WTC11 (cell line): ENCODE results near the gene ADGRA1. TPM values are rescaled to one million over a fixed set of nuclear protein-coding genes. Genes with fewer than 3 reads are reported as not detected.

ENCODE experiments used
- ATAC-seq: fragments of 200-7000 bp; cut with Tn5 transposase; 2 replicates; pipeline ENCODE4 v1.10.0; 2021; ENCODE audit warnings: mild to moderate bottlenecking, moderate library complexity
- CTCF ChIA-PET: fragments of 300-600 bp; sonication (Branson Sonifier 250); formaldehyde crosslinking; loops from one replicate; lab custom pipeline; 2021; ENCODE audit warnings: antibody characterized with exemption; lab: Charles Lee
- POLR2A ChIA-PET: fragments of 350-600 bp; sonication (Branson Sonifier 250); formaldehyde crosslinking; loops from one replicate; lab custom pipeline; 2021; ENCODE audit warnings: antibody characterized with exemption; lab: Charles Lee
- DNase-seq: peaks from one replicate; pipeline ENCODE4 v3.0.0; 2021; ENCODE audit warnings: low spot score
- H3K27ac Mint-ChIP-seq: 2 replicates; pipeline ENCODE4 v1.8.0; 2021; ENCODE audit warnings: mixed read lengths
- H3K27me3 Mint-ChIP-seq: 2 replicates; pipeline ENCODE4 v1.8.0; 2021; ENCODE audit warnings: low read depth, mild to moderate bottlenecking, moderate library complexity, mixed read lengths
- H3K36me3 Mint-ChIP-seq: 2 replicates; pipeline ENCODE4 v1.8.0; 2021; ENCODE audit warnings: mixed read lengths
- H3K4me1 Mint-ChIP-seq: 2 replicates; pipeline ENCODE4 v1.8.0; 2022; ENCODE audit warnings: mixed read lengths
- H3K4me3 Mint-ChIP-seq: 2 replicates; pipeline ENCODE4 v1.8.0; 2021; ENCODE audit warnings: mild to moderate bottlenecking, moderate library complexity, mixed read lengths
- H3K9me3 Mint-ChIP-seq: 2 replicates; pipeline ENCODE4 v1.8.0; 2021; ENCODE audit warnings: mixed read lengths
- ELF4 ChIP-seq: sonication (generic); formaldehyde crosslinking; IDR thresholded peaks from 2 replicates; pipeline ENCODE4 v1.8.1; 2022; ENCODE audit warnings: low read depth, mild to moderate bottlenecking, moderate library complexity, missing genetic modification reagents
- JAZF1 ChIP-seq: fragments of 250-450 bp; sonication (Bioruptor Pico); IDR thresholded peaks from 2 replicates; pipeline ENCODE4 v1.9.0; 2021; ENCODE audit warnings: moderate library complexity, mild to moderate bottlenecking, inconsistent platforms
- NR1H2 ChIP-seq: sonication (generic); formaldehyde crosslinking; IDR thresholded peaks from 2 replicates; pipeline ENCODE4 v1.9.0; 2021; ENCODE audit warnings: mild to moderate bottlenecking, moderate library complexity, missing genetic modification reagents
- SOX15 ChIP-seq: fragments of 250-450 bp; sonication (Bioruptor Pico); IDR thresholded peaks from 2 replicates; pipeline ENCODE4 v1.9.0; 2021; ENCODE audit warnings: mild to moderate bottlenecking
- SP1 ChIP-seq: sonication (generic); formaldehyde crosslinking; conservative IDR thresholded peaks from 2 replicates; pipeline ENCODE4 v1.8.1; 2022; ENCODE audit warnings: missing genetic modification reagents
- TEAD4 ChIP-seq: sonication (generic); formaldehyde crosslinking; IDR thresholded peaks from 2 replicates; pipeline ENCODE4 v1.8.0; 2022; ENCODE audit warnings: mild to moderate bottlenecking, missing genetic modification reagents
- ZNF121 ChIP-seq: sonication (generic); formaldehyde crosslinking; IDR thresholded peaks from 2 replicates; pipeline ENCODE4 v1.8.0; 2023; ENCODE audit warnings: missing genetic modification reagents
- ZNF416 ChIP-seq: fragments of 250-450 bp; sonication (Bioruptor Pico); IDR thresholded peaks from 2 replicates; pipeline ENCODE4 v1.9.0; 2021; ENCODE audit warnings: mild to moderate bottlenecking, inconsistent platforms
- total RNA-seq: library from RNA; stranded (reverse); gene quantifications from 3 replicates; pipeline ENCODE4 v1.2.3, GENCODE V29; 2021
- TF ChIP-seq, protein P1 (sequence below): fragments of 250-450 bp; sonication (Bioruptor Pico); IDR thresholded peaks from 2 replicates; pipeline ENCODE4 v1.9.0; 2021; ENCODE audit warnings: mild to moderate bottlenecking
- TF ChIP-seq, protein P2 (sequence below): sonication (generic); formaldehyde crosslinking; IDR thresholded peaks from 2 replicates; pipeline ENCODE4 v1.8.1; 2023; ENCODE audit warnings: mild to moderate bottlenecking, moderate library complexity, missing genetic modification reagents
- TF ChIP-seq, protein P3 (sequence below): sonication (generic); formaldehyde crosslinking; IDR thresholded peaks from 2 replicates; pipeline ENCODE4 v1.8.0; 2023; ENCODE audit warnings: mild to moderate bottlenecking, missing genetic modification reagents
- TF ChIP-seq, protein P4 (sequence below): sonication (generic); formaldehyde crosslinking; IDR thresholded peaks from 2 replicates; pipeline ENCODE4 v1.8.1; 2023; ENCODE audit warnings: mild to moderate bottlenecking, missing genetic modification reagents, borderline replicate concordance
- TF ChIP-seq, protein P5 (sequence below): sonication (generic); formaldehyde crosslinking; IDR thresholded peaks from 2 replicates; pipeline ENCODE4 v1.8.1; 2022; ENCODE audit warnings: low read depth, missing genetic modification reagents, borderline replicate concordance

The ADGRA1 gene
- total RNA-seq, 1 experiment from 2014 or later, result 0.20 TPM

DNA sequence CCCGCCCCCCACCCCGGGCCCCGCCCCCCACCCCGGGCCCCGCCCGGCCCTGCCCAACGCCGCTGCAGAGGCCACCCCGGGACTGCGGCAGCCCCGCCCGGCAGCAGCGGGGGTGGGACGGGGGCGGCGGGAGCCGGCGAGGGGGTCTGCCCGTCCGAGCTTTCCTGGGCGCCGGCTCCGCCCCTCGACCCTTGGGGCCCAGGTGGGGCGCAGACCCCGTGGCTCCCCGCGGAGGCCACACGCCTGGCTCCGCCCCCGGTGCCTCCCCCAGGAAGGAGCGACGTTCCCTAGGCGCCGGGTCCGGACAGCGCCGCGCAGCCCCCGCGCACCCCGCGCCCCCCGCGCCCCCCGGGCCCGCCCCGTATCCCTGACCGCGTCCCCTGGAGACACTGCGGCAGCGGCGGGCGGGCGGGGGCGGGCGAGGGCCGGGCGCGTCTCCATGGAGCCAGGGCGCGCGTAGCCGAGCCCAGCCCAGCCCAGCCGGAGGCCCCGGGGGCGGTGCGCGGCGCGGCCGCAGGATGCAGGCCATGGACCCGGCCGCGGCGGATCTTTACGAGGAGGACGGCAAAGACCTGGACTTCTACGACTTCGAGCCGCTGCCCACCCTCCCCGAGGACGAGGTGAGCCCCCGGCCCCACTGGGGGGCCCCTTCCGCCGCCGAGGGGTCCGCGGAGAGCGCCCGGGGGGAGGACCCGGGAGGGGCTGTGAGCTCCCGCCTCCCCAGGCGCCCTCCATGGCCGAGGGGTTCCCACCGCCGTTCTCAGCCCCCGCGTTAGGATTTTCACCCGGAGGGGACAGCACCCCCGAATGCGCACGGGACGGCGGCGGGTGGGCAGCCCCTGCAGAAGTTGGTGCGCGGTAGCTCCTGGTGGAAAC, 72.5 kb downstream of the ADGRA1 start, which contains the start of gene KNDC1:
Gene KNDC1, plus strand, starts transcription at position 270 of the 876 bp plus-strand sequence. Its CDS starts 249 bp downstream, at position 519.
- H3K9me3 Mint-ChIP-seq, result no peaks in the 10 kb centered on the region
- CTCF ChIA-PET, result interaction anchor here (0.5 to 2.4 kb wide), 8 partner anchors 12 to 222 kb away, joined by 3 to 12 read pairs (median 4); no protein-coding TSS in a partner anchor
- POLR2A ChIA-PET, result interaction anchor here (0.6 kb wide), 1 partner anchor 12 kb away, joined by 3 read pairs; no protein-coding TSS in a partner anchor

DNA sequence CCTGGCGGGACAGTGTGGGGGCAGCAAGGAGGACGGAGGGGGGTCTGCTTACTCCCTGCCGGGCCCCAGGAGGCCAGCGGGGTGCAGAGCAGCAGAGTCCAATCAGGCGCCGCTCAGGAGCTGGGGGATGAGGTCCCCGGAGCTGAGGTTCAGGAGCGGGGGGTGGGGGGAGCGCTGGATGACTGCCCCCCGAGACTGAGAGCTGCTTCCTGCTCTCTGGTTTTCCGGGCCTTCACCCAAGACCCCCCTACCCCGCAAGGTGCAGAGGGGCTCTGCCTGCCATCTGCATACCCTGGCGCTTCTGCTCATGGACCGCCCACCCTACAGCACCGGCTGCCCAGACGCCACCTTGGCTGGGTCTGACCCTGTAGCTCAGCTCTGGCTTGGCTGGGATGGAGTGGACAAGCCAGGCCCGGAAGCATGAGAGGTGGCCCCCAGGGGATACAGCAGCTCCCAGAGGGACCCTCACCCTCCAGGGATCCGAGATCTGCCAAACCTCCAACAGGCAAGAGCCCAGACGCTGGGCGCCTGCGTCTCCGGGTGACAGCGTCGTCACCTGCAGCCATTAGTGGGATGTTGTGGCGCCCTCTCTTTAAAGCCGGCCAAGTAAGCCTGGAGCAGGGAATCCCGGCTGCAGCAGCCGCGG, 73.2 kb downstream of the ADGRA1 start:
- H3K4me3 Mint-ChIP-seq, result peak overlapping the region; percentile 66
- peak; percentile 9 for ATAC-seq
- TF ChIP-seq ZNF121, result peak; percentile 75; the same call in 1 of the 2 replicates
- TF ChIP-seq ELF4 (CRISPR knock-in tag), result no peak
- CTCF ChIA-PET, result interaction anchor here (0.6 to 1.8 kb wide), 6 partner anchors 13 to 955 kb away, joined by 3 to 12 read pairs (median 4); no protein-coding TSS in a partner anchor
- H3K27me3 Mint-ChIP-seq, result no peaks in the 10 kb centered on the region
- no peaks in the 10 kb centered on the region; the same call in 1 of the 2 replicates for H3K36me3 Mint-ChIP-seq
- H3K27ac Mint-ChIP-seq, result no peak overlapping the region
- H3K4me1 Mint-ChIP-seq, result peaks cover 20% of the 10 kb centered on the region
- DNase-seq, result no peak
- POLR2A ChIA-PET, result interaction anchor here (0.6 kb wide), 1 partner anchor 12 kb away, joined by 3 read pairs; no protein-coding TSS in a partner anchor
- H3K9me3 Mint-ChIP-seq, result no peaks in the 10 kb centered on the region

More for the DNA sequence above, 72.5 kb downstream of the ADGRA1 start, which contains the start of gene KNDC1:
- ATAC-seq (peak; percentile 45), DNase-seq (peak; percentile 51)
- peak; percentile 43; the same call in 1 of the 2 replicates for TF ChIP-seq SP1 (CRISPR knock-in tag)
- no peak for TF ChIP-seq JAZF1
- H3K4me3 Mint-ChIP-seq, result peak within 1 kb of the TSS; percentile 66
- H3K4me1 Mint-ChIP-seq, result peaks cover 20% of the 10 kb centered on the region
- H3K27ac Mint-ChIP-seq, result no peak within 1 kb of the TSS
- no peaks in the 10 kb centered on the region; the same call in 1 of the 2 replicates for H3K36me3 Mint-ChIP-seq
- peaks cover 3% of the 10 kb centered on the region for H3K27me3 Mint-ChIP-seq

DNA sequence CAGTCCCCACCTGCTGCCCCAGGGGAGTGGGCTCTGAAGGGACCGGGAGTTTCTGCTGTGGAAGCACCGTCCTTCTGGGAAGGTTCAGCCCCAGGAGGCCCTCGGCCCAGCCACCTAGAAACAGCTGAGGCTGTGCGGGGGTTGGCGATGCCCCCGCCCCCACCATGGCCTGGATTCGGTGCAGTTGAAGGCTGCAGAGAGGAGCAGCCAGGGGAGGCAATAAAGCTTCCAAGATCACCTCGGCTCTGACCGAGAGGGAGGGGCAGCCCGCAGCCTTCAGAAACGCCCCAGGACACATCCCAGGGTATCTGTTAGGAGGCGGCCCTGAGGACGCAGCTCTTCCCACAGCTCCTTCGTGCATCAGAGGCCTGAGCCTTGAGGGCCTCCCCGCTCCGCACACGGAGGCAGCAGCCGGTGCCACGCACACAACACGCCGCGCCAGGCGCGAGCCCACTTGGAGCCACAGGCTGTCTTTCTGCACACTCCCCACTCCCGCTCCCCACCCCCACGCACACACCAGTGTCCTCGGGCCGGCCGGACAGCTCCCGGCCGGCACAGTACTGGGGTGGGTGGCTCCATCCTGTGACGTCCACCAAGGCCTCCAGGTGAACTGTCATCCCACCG, 73.9 kb downstream of the ADGRA1 start:
- no peaks in the 10 kb centered on the region for H3K9me3 Mint-ChIP-seq
- POLR2A ChIA-PET, result no interaction called here
- DNase-seq, result no peak
- peak overlapping the region; percentile 66 for H3K4me3 Mint-ChIP-seq
- H3K27me3 Mint-ChIP-seq, result no peaks in the 10 kb centered on the region
- CTCF ChIA-PET, result interaction anchor here (0.6 to 1.8 kb wide), 7 partner anchors 14 to 956 kb away, joined by 3 to 12 read pairs (median 4); no protein-coding TSS in a partner anchor
- H3K4me1 Mint-ChIP-seq, result peaks cover 20% of the 10 kb centered on the region
- no peak overlapping the region for H3K27ac Mint-ChIP-seq
- peaks cover 4% of the 10 kb centered on the region; the same call in 1 of the 2 replicates for H3K36me3 Mint-ChIP-seq
- peak; percentile 21 for ATAC-seq
- TF ChIP-seq, protein P1, sequence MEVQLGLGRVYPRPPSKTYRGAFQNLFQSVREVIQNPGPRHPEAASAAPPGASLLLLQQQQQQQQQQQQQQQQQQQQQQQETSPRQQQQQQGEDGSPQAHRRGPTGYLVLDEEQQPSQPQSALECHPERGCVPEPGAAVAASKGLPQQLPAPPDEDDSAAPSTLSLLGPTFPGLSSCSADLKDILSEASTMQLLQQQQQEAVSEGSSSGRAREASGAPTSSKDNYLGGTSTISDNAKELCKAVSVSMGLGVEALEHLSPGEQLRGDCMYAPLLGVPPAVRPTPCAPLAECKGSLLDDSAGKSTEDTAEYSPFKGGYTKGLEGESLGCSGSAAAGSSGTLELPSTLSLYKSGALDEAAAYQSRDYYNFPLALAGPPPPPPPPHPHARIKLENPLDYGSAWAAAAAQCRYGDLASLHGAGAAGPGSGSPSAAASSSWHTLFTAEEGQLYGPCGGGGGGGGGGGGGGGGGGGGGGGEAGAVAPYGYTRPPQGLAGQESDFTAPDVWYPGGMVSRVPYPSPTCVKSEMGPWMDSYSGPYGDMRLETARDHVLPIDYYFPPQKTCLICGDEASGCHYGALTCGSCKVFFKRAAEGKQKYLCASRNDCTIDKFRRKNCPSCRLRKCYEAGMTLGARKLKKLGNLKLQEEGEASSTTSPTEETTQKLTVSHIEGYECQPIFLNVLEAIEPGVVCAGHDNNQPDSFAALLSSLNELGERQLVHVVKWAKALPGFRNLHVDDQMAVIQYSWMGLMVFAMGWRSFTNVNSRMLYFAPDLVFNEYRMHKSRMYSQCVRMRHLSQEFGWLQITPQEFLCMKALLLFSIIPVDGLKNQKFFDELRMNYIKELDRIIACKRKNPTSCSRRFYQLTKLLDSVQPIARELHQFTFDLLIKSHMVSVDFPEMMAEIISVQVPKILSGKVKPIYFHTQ, result no peak
- TF ChIP-seq, protein P2, sequence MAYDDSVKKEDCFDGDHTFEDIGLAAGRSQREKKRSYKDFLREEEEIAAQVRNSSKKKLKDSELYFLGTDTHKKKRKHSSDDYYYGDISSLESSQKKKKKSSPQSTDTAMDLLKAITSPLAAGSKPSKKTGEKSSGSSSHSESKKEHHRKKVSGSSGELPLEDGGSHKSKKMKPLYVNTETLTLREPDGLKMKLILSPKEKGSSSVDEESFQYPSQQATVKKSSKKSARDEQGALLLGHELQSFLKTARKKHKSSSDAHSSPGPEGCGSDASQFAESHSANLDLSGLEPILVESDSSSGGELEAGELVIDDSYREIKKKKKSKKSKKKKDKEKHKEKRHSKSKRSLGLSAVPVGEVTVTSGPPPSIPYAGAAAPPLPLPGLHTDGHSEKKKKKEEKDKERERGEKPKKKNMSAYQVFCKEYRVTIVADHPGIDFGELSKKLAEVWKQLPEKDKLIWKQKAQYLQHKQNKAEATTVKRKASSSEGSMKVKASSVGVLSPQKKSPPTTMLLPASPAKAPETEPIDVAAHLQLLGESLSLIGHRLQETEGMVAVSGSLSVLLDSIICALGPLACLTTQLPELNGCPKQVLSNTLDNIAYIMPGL (CRISPR knock-in tag), result no peak
- TF ChIP-seq, protein P3, sequence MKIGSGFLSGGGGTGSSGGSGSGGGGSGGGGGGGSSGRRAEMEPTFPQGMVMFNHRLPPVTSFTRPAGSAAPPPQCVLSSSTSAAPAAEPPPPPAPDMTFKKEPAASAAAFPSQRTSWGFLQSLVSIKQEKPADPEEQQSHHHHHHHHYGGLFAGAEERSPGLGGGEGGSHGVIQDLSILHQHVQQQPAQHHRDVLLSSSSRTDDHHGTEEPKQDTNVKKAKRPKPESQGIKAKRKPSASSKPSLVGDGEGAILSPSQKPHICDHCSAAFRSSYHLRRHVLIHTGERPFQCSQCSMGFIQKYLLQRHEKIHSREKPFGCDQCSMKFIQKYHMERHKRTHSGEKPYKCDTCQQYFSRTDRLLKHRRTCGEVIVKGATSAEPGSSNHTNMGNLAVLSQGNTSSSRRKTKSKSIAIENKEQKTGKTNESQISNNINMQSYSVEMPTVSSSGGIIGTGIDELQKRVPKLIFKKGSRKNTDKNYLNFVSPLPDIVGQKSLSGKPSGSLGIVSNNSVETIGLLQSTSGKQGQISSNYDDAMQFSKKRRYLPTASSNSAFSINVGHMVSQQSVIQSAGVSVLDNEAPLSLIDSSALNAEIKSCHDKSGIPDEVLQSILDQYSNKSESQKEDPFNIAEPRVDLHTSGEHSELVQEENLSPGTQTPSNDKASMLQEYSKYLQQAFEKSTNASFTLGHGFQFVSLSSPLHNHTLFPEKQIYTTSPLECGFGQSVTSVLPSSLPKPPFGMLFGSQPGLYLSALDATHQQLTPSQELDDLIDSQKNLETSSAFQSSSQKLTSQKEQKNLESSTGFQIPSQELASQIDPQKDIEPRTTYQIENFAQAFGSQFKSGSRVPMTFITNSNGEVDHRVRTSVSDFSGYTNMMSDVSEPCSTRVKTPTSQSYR (CRISPR knock-in tag), result no peak
- TF ChIP-seq, protein P4, sequence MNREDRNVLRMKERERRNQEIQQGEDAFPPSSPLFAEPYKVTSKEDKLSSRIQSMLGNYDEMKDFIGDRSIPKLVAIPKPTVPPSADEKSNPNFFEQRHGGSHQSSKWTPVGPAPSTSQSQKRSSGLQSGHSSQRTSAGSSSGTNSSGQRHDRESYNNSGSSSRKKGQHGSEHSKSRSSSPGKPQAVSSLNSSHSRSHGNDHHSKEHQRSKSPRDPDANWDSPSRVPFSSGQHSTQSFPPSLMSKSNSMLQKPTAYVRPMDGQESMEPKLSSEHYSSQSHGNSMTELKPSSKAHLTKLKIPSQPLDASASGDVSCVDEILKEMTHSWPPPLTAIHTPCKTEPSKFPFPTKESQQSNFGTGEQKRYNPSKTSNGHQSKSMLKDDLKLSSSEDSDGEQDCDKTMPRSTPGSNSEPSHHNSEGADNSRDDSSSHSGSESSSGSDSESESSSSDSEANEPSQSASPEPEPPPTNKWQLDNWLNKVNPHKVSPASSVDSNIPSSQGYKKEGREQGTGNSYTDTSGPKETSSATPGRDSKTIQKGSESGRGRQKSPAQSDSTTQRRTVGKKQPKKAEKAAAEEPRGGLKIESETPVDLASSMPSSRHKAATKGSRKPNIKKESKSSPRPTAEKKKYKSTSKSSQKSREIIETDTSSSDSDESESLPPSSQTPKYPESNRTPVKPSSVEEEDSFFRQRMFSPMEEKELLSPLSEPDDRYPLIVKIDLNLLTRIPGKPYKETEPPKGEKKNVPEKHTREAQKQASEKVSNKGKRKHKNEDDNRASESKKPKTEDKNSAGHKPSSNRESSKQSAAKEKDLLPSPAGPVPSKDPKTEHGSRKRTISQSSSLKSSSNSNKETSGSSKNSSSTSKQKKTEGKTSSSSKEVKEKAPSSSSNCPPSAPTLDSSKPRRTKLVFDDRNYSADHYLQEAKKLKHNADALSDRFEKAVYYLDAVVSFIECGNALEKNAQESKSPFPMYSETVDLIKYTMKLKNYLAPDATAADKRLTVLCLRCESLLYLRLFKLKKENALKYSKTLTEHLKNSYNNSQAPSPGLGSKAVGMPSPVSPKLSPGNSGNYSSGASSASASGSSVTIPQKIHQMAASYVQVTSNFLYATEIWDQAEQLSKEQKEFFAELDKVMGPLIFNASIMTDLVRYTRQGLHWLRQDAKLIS (CRISPR knock-in tag), result no peak
- TF ChIP-seq NR1H2 (CRISPR knock-in tag) (no peak), ZNF416 (CRISPR knock-in tag) (no peak), SOX15 (CRISPR knock-in tag) (no peak), TEAD4 (no peak)
- TF ChIP-seq, protein P5, sequence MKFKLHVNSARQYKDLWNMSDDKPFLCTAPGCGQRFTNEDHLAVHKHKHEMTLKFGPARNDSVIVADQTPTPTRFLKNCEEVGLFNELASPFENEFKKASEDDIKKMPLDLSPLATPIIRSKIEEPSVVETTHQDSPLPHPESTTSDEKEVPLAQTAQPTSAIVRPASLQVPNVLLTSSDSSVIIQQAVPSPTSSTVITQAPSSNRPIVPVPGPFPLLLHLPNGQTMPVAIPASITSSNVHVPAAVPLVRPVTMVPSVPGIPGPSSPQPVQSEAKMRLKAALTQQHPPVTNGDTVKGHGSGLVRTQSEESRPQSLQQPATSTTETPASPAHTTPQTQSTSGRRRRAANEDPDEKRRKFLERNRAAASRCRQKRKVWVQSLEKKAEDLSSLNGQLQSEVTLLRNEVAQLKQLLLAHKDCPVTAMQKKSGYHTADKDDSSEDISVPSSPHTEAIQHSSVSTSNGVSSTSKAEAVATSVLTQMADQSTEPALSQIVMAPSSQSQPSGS, result no peak
